HepG2 (cell line): ENCODE measurements around the gene CAVIN1. TPM values are rescaled to one million over a fixed set of nuclear protein-coding genes. Genes with fewer than 3 reads are reported as not detected.

Experiments used
- ATAC-seq: fragments of 200-7000 bp; cut with Tn5 transposase; 3 replicates; pipeline ENCODE4 v1.9.1; 2020; ENCODE audit warnings: mild to moderate bottlenecking, moderate library complexity
- BruUV-seq: library from RNA; stranded (reverse); fragments of 400-500 nt; replicated peaks from 2 replicates; lab custom pipeline; 2021; lab: Mats Ljungman, UMichigan
- CTCF ChIA-PET: fragments of 300-600 bp; formaldehyde crosslinking; extraction: SDS; loops from one replicate; lab custom pipeline; 2021; ENCODE audit warnings: low total read pairs, inconsistent platforms, low intra/inter-chr PET ratio; lab: Yijun Ruan, JAX
- POLR2A ChIA-PET: fragments of 350-600 bp; sonication (Branson Sonifier 250); formaldehyde crosslinking; loops from one replicate; lab custom pipeline; 2020; ENCODE audit warnings: antibody characterized with exemption, inconsistent platforms; lab: Yijun Ruan, JAX
- DNase-seq: peaks from one replicate; pipeline ENCODE4 v3.0.0-alpha.2; 2015; ENCODE audit warnings: low spot score
- FAIRE-seq: peaks from 3 replicates; lab custom pipeline; 2011; peaks lifted over from hg19 to GRCh38; lab: Jason Lieb, UNC
- H2AFZ ChIP-seq: one replicate; pipeline ENCODE4 v1.6.1; 2011; ENCODE audit warnings: low read length, inconsistent platforms
- H3K27ac ChIP-seq: fragments of 300-600 bp; 3 replicates; pipeline ENCODE4 v1.8.0; 2011; ENCODE audit warnings: mixed run types, mild to moderate bottlenecking, mixed read lengths, low read length, inconsistent platforms; ENCODE audit not compliant: insufficient read depth; ENCODE audit errors: extremely low read length
- H3K27me3 ChIP-seq, 2 experiments: fragments of 200-600 bp in 1 of 2; 2 replicates in 1 of 2; 3 replicates in 1 of 2; pipeline versions ENCODE4 v1.6.0 to v1.8.0; 2011; ENCODE audit warnings: low read length in 2 of 2, mild to moderate bottlenecking in 2 of 2, moderate library complexity in 2 of 2, inconsistent platforms in 1 of 2; ENCODE audit not compliant: insufficient read depth in 2 of 2, control insufficient read depth in 1 of 2
- H3K36me3 ChIP-seq, 2 experiments: fragments of 200-600 bp in 1 of 2; replicated peaks in 1 of 2; 2 replicates in 1 of 2; 3 replicates in 1 of 2; pipeline versions ENCODE4 v1.5.1 to v1.8.0; 2011; ENCODE audit warnings: low read length in 2 of 2, inconsistent platforms in 1 of 2; ENCODE audit not compliant: insufficient read depth in 2 of 2, control insufficient read depth in 1 of 2
- H3K4me1 ChIP-seq: 2 replicates; pipeline ENCODE4 v1.5.1; 2012; ENCODE audit warnings: low read length, inconsistent platforms; ENCODE audit not compliant: insufficient read depth
- H3K4me2 ChIP-seq: 2 replicates; pipeline ENCODE4 v1.6.0; 2011; ENCODE audit warnings: low read depth, low read length, inconsistent platforms
- H3K4me3 ChIP-seq, 3 experiments: fragments of 200-600 bp in 1 of 3; sonication (generic), shearing (Covaris generic) in 1 of 3; replicated peaks in 1 of 3; 2 replicates each; pipeline ENCODE4 v1.5.1; 2011 to 2016; ENCODE audit warnings: low read length in 3 of 3, inconsistent platforms in 2 of 3, low read depth in 2 of 3, mild to moderate bottlenecking in 2 of 3, control low read depth in 1 of 3, mixed read lengths in 1 of 3; ENCODE audit not compliant: insufficient read depth in 1 of 3
- H3K79me2 ChIP-seq: one replicate; pipeline ENCODE4 v1.6.1; 2011; ENCODE audit warnings: low read length, inconsistent platforms; ENCODE audit not compliant: insufficient read depth
- H3K9ac ChIP-seq: 2 replicates; pipeline ENCODE4 v1.6.0; 2011; ENCODE audit warnings: mild to moderate bottlenecking, low read depth, low read length, inconsistent platforms; ENCODE audit not compliant: insufficient read depth
- H3K9me3 ChIP-seq: 2 replicates; pipeline ENCODE4 v1.5.1; 2012; ENCODE audit warnings: mild to moderate bottlenecking, low read length
- H4K20me1 ChIP-seq: 2 replicates; pipeline ENCODE4 v1.6.0; 2011; ENCODE audit warnings: inconsistent platforms, mild to moderate bottlenecking, low read length, moderate library complexity; ENCODE audit not compliant: insufficient read depth
- CBX1 ChIP-seq: IDR thresholded peaks from one replicate; pipeline ENCODE4 v1.6.1; 2016; ENCODE audit warnings: antibody characterized with exemption, low read depth
- ISL2 ChIP-seq: sonication (generic); formaldehyde crosslinking; IDR thresholded peaks from 2 replicates; pipeline ENCODE4 v1.5.0; 2020; ENCODE audit warnings: missing genetic modification reagents
- THAP9 ChIP-seq: sonication (generic); formaldehyde crosslinking; IDR thresholded peaks from 2 replicates; pipeline ENCODE4; 2020; ENCODE audit warnings: missing genetic modification reagents, mild to moderate bottlenecking, borderline replicate concordance
- ZNF280B ChIP-seq: sonication (generic); formaldehyde crosslinking; IDR thresholded peaks from 2 replicates; pipeline ENCODE4 v1.5.0; 2020; ENCODE audit warnings: missing genetic modification reagents, mild to moderate bottlenecking, borderline replicate concordance
- WGBS: methylation state at CpG from one replicate; pipeline ENCODE4 v1.1.6; 2017; ENCODE audit warnings: low lambda C conversion rate; 5-methylcytosine and 5-hydroxymethylcytosine counted together
- in situ Hi-C: cut with HindIII; loops from 2 replicates; pipeline ENCODE4 v1.10.0; 2017; ENCODE audit warnings: low pct_unique_long_range_greater_than_20kb; ENCODE audit not compliant: extremely low pct_ligation_motif_present
- intact Hi-C: fragments of 100-400 bp; cut with micrococcal nuclease; formaldehyde crosslinking; loops from one replicate; pipeline ENCODE4 v1.10.0; 2022; ENCODE audit not compliant: unreplicated experiment
- polyA plus RNA-seq, 8 experiments: library from polyadenylated mRNA; depleted of rRNA in 3 of 8; stranded (reverse) in 7 of 8; unstranded in 1 of 8; fragments of >200 nt; fragmentation: Illumina TruSeq in 4 of 8; extraction: Trizol in 4 of 8; gene quantifications; 2 replicates each; pipeline versions ENCODE4 v1.2.1 to v1.2.3, GENCODE V29; 2011 to 2016; ENCODE audit warnings: low read depth in 4 of 8, missing spikeins in 1 of 8, mixed read lengths in 1 of 8; ENCODE audit not compliant: insufficient read depth in 1 of 8
- total RNA-seq, 5 experiments: library from RNA; depleted of rRNA; stranded (reverse); fragments of >200 nt; fragmentation: Illumina TruSeq; extraction: Trizol; gene quantifications; 2 replicates each; pipeline ENCODE4 v1.2.3, GENCODE V29; 2016; ENCODE audit warnings: low read depth in 1 of 5

CAVIN1 gene
- total and polyA plus RNA-seq, 2 of the 13 experiments (the other 11 are each of a cell fraction or from before 2014, with no cell fraction given), result 15.9 to 25.5 TPM

- Histone ChIP-seq H3K9me3 (no peaks in the 10 kb centered on the region), H3K9ac (peak overlapping the region; percentile 85), H3K36me3 (peaks cover 7 to 10% of the 10 kb centered on the region in 2 experiments), H3K27me3 (no peaks in the 10 kb centered on the region; a peak in 1 of 5 replicates), H4K20me1 (peaks cover 13% of the 10 kb centered on the region; the same call in 1 of the 2 replicates), H3K4me3 (peak overlapping the region; percentile 85 to 93 (median 90); a peak in 5 of 6 replicates), H3K27ac (peak overlapping the region; percentile 79), H3K4me2 (peak overlapping the region; percentile 85), H3K4me1 (peaks cover 77% of the 10 kb centered on the region), H3K79me2 (peaks cover 32% of the 10 kb centered on the region), H2AFZ (no peak overlapping the region)
- no TSS peak for BruUV-seq
- in situ Hi-C loops, result no loop called here
- ChIA-PET POLR2A (interaction anchor here (1.0 to 2.8 kb wide), 6 partner anchors 8 to 76 kb away, joined by 3 to 7 read pairs (median 4); partner anchors contain the start of gene NAGLU), CTCF (no interaction called here)
- ATAC-seq (no peak), FAIRE-seq (no peak), DNase-seq (no peak)
- WGBS, result 91% methylated on average over 1 of the region's 1 CpG
- no peak for TF ChIP-seq CBX1
- no peak for TF ChIP-seq ZNF280B (CRISPR knock-in tag)
- no peak for TF ChIP-seq THAP9
- TF ChIP-seq ISL2 (CRISPR knock-in tag), result 0 out of 2 replicates have a peak, but pooled peaks have one; percentile 9
- intact Hi-C loops, result no loop called here
Observed at GRCh38 chr17:42460371-42460770, 37.3 kb upstream of the CAVIN1 start.
